GM12873 (cell line): ENCODE results near the gene SPAG9.

ENCODE experiments used
- TF ChIP-seq, protein P1 (sequence below): IDR thresholded peaks from 2 replicates; pipeline ENCODE4 v1.5.1; 2012; ENCODE audit warnings: low read depth, mild to moderate bottlenecking, moderate library complexity, low read length, control low read depth; ENCODE audit not compliant: insufficient read depth; ENCODE audit errors: missing control alignments

SPAG9 gene

DNA sequence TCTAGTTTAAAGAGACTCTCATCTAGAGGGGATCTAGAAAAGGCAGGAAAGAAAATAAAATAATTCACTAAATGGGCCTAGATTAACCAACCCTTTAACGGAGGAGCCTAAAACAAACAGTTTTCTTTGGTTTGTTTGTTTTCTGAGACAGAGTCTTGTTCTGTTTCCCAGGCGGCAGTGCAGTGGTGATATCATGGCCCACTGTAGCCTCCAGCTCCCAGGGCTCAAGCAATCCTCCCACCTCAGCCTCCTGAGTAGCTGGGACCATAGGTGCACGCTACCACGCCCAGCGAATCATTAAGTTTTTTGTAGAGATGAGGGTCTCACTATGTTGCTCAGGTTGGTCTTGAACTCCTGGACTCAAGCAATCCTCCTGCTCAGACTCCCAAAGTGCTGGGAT, 132.2 kb downstream of the SPAG9 start:
- TF ChIP-seq, protein P1, sequence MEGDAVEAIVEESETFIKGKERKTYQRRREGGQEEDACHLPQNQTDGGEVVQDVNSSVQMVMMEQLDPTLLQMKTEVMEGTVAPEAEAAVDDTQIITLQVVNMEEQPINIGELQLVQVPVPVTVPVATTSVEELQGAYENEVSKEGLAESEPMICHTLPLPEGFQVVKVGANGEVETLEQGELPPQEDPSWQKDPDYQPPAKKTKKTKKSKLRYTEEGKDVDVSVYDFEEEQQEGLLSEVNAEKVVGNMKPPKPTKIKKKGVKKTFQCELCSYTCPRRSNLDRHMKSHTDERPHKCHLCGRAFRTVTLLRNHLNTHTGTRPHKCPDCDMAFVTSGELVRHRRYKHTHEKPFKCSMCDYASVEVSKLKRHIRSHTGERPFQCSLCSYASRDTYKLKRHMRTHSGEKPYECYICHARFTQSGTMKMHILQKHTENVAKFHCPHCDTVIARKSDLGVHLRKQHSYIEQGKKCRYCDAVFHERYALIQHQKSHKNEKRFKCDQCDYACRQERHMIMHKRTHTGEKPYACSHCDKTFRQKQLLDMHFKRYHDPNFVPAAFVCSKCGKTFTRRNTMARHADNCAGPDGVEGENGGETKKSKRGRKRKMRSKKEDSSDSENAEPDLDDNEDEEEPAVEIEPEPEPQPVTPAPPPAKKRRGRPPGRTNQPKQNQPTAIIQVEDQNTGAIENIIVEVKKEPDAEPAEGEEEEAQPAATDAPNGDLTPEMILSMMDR = no peak

DNA sequence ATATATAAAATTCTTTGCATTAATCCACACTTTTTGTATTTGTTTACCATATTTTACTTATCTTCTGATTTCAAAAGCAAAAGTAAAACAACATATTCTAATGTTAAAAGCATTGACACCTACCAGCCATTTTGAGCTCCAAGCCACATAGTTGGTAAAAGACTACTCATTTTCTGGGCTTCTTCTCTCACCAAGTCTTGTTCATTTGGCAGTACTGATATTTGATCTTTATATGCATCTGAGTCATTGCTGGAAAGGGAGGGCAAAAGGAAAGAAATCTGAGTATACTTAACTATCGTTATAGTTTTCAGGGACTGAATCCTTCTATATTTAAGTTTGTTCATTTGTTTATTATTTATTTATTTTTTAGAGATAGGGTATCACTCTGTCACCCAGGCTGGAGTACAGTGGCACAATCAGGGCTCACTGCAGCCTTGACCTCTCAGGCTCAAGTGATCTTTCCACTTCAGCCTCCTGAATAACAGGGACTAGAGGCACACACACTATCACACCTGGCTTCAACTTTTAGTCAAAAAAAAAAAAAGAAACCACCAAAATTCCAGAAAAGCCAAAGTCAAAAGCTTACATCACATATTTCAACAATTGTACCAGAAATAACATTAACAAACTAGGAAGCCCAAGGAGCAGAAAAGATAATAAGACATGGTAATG, 133.5 kb downstream of the SPAG9 start:
- TF ChIP-seq, protein P1 = no peak

DNA sequence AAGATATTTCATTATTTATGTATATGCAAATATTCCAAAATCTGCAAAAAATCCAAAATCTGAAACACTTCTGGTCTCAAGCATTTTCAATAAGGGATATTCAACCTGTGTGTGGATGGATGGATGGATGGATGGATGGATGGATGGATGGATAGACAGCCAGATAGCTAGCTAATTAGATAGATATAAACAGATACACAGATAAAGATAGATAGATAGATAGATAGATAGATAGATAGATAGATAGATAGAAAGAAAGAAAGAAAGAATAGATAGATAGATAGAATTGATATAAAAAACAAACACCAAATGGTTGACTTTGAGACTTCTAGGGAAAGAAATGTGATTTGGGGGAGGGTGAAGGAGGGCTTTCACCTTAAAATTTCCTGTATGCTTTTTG, 139.4 kb downstream of the SPAG9 start:
- TF ChIP-seq, protein P1 = no peak

DNA sequence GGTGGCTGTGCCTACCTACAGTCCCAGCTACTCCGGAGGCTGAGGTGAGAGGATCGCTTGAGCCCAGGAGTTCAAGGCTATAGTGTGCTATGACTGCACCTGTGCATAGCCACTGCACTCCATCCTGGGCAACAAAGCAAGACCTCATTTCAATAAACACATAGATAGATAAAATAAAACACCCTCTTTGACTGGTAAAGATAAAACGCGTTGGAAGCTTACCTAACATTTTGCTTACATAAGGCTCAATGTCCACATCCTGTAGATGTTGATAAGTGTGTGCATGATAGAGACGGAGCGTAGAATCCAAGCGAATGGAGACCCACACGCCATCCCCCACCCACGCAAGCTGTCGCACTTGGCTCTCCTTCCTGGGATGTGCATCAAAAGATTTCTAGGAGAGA, 141.1 kb downstream of the SPAG9 start:
- TF ChIP-seq, protein P1 = no peak

DNA sequence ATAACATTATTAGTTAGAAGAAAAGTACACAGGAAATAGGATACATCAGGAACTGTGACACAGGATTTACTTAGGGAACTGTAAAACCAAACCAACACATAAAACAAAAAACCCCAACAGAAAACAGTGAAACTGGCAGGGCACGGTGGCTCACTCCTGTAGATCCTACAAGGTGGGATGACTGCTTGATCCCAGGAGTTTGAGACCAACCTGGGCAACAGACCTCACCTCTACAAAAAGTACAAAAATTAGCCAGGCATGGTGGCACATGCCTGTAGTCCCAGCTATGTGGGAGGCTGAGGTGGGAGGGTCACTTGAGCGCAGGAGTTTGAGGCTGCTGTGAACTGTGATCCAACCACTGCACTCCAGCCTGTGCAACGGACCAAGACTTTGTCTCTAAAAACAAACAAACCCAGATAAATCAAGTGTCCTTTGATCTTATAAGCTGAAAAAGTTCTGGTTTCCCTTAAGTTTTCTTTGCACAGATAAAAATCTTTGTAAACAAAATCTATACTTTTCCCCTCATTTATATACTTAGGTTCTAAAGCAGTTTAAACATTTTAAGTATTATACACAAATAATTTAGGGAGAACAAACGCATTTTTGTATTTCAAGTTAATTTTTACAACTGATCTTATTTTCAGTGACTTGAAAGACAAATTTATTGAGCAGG, 143.0 kb downstream of the SPAG9 start:
- TF ChIP-seq, protein P1 = no peak

DNA sequence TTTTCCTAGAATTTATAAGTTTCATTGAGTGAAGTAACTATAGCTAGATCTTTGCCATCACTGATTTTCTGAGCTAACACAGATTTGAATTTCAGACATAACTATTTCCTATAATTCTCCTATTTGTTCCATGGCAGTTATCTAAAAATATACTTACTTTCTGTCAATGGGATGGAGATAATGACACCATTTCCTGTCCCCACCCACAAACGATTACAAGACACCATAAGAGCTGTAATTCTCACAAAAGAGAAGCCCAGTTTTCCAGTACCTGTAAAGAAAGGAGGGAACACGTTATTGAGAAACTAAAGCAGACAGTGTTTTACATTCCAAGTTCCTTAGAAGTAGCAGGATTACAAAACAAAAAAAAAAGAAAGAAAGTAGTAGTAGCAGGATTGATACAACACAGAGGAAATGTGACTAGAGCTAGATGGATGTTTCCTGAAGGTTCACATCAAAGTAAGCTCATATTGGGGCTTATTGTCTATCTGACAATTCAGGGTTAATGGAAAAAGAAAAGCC, 143.7 kb downstream of the SPAG9 start:
- TF ChIP-seq, protein P1 = no peak
